Middle frontal gyrus (tissue), 1 donor: ENCODE measurements around the gene SLC35E2B.
A peak's percentile ranks its signal among the peaks of the same experiment; 100 is the strongest.
"Not testable (repeated sequence)": the region's sequence is repeated elsewhere in the genome, so short reads cannot be mapped to it uniquely, and the experiment has no call there.

ENCODE experiments used
- DNase-seq: peaks from one replicate; pipeline ENCODE4 v3.0.0-alpha.2; 2015; ENCODE audit warnings: low spot score; ENCODE audit errors: extremely low spot score

SLC35E2B gene

DNA sequence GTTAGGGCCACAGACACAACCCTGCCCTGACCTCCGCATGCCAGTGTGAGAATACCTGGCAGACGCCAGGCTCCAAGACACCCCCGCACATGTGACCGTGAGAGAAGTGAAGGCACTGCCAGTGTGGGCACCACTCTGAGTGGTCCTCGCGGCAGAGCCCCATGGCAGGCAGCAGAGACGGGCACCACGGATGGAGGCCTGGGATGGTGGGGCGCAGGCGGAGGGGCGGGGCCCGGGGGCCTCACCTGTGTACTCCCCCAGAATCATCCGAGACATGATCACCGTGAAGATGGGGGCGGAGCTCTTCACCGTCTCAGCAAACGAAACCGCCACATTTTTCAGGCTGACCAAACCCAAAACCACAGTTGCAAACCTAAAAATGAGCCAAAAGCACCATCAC is 17.4 kb downstream of the SLC35E2B start:
- not testable (repeated sequence) for DNase-seq

GRCh38 chr1:1674806-1675205 is 17.8 kb downstream of the SLC35E2B start:
- not testable (repeated sequence) for DNase-seq

DNA sequence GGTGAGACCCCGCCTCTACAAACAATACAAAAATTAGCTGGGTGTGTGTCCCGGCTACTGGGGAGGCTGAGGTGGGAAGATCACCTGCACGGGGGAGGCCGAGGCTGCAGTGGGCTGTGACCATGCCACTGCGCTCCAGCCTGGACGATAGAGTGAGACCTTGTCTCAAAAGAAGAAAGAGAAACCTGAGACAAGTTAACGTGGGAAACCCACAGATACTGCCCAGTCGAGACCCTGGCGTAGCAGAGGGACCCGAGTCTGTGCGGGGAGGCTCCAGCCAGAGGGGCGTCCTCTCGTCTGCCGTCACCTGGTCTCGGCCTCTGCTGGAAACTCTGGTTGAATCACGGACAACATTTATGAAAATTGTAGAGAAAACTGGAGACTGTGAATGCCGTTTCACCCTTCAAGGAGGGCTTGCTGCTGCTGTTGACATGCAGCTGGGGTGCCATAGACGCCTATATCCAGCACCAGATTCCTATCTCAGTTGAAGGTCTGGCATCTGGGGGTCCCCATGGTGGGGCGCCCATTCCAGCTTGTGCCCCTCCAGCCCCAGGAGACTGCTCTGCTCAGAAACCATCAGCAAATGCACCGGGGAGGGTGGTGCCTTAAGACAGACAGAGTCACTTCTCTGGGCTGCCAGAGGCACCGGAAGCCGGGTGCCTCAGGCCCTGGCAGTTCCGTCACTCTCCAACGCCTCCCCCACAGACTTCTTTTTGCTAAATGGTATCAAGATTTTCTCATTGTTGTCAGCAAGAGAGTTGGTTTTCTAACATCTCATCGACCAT is 20.2 kb downstream of the SLC35E2B start:
- no peak for DNase-seq

DNA sequence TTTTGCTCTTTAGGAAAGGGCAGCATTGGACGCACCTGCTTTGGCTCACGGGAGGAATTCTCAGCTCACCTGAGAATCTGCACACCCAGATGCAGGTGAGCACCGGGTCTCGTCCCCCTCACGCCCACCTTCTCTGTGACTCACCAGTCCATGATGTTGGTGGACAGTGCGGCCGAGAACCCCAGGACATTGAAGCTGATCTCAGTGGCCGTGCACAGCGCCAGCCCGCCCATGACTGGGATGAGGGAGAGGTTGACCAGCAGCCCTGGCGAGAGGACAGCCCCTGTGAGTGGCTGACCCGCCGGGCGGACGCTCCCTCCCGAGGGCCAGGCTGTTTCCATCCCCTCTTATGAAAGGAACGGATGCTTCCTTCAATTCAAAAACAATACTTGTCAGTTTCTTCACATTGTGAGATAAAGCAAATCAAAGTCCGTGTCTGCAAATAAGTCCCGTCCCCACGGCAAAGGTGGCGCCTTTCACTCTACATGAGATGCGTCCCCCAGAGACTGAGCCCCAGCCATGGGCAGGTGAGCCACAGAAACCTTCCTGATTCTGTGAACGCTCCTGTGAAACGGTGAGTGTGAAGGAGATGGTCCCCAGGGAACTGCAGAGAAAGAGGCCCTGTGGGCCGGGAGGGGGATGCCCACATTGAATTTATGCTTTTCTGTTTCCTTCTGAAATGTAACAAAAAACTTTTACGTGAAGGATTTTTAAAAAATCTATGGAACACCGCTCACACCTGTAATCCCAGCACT is 21.1 kb downstream of the SLC35E2B start:
- DNase-seq, result no peak

GRCh38 chr1:1670866-1671265 is 21.7 kb downstream of the SLC35E2B start:
- DNase-seq, result no peak

GRCh38 chr1:1669468-1670440 is 22.8 kb downstream of the SLC35E2B start:
- DNase-seq, result no peak

DNA sequence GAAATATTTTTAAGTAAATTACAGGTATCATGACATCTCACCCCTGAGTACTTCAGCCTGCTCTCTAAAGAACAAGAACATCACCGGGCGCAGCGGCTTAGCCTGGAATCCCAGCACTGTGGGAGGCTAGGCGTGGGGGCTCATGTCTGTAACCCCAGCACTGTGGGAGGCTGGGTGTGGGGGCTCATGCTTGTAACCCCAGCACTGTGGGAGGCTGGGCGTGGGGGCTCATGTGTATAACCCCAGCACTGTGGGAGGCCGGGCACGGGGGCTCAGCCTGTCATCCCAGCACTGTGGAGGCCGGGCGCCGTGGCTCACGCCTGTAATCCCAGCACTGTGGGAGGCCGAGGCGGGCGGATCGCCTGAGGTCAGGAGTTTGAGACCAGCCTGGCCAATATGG is 26.1 kb downstream of the SLC35E2B start:
- no peak for DNase-seq

GRCh38 chr1:1665815-1666251 is 26.8 kb downstream of the SLC35E2B start:
- no peak for DNase-seq

- DNase-seq, result no peak
Measured at GRCh38 chr1:1664941-1665814, 27.4 kb downstream of the SLC35E2B start.

- not testable (repeated sequence) for DNase-seq
Measured at GRCh38 chr1:1664318-1664717, 28.3 kb downstream of the SLC35E2B start.

- DNase-seq, result not testable (repeated sequence)
Measured at GRCh38 chr1:1662830-1663560, 29.6 kb downstream of the SLC35E2B start.

- DNase-seq, result not testable (repeated sequence)
Measured at GRCh38 chr1:1662392-1662791, 30.2 kb downstream of the SLC35E2B start.

DNA sequence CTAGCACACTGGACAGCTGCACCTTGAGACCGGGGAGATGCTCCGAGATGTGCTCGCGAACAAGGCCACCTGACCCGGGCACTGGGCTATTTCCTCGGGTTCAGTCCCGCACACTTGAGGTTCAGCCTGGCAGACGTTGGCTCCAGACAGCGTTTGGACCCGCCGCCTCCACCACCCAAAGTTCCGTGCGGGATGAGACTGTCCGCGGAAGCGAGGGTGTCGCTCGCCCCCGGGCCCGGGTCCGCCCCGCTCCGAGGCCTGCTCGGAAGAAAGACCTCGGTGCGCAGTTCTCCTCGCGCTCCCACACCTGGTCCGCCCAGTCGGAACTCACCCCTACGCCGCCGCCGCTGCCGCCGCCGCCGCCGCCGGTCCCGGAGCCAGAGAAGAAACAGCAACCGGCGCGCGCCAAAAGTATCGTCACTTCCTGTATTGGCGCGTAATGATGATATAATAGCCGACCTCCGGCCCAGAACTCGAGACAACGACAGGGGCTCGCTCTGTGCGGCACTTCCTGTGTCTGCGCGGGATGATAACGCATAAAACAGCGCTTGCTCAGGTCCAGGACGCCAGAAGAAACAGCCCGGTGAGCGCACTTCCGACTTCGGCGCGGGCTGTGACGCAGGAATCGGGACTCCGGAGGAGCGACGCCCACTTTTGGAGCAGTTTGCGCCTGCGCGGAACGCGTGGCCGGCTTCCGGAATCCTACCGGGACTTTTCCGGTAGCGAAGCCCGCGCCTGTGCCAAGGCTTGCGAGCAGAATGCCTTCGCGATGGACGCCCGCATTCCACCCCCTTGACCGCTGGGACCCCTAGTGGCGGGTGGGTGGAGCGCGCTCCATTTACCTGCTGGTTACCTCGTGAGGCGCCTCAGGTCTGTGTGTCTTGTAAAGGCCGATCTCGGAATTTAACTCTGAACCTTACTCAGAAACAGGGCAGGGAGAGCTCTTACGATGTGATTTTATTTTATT is 33.7 kb downstream of the SLC35E2B start, which contains the start of gene CDK11B:
TSS of gene CDK11B (minus strand) at position 422 of the 967 bp plus-strand sequence. CDS start 1,519 bp downstream, outside the sequence.
- peak; percentile 91 for DNase-seq

DNA sequence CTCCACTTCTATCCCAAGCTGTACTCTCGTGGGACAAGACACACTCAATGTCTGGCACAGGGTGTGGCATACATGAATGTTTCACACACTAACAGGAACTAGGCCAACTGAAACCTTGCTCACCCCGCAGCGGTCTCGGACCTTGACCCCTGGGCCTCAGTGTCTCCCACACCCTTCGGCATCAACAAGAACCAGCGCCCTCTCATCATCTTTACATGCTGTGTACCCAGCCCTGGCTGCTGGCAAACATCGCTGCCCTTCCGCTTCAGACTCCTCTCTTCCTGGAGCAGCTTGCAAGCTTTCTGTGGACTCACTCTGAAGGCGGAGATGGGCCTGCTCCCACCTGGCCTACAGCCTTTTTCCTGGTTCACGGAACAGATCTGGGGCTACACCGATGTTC is 44.3 kb downstream of the SLC35E2B start:
- not testable (repeated sequence) for DNase-seq

DNA sequence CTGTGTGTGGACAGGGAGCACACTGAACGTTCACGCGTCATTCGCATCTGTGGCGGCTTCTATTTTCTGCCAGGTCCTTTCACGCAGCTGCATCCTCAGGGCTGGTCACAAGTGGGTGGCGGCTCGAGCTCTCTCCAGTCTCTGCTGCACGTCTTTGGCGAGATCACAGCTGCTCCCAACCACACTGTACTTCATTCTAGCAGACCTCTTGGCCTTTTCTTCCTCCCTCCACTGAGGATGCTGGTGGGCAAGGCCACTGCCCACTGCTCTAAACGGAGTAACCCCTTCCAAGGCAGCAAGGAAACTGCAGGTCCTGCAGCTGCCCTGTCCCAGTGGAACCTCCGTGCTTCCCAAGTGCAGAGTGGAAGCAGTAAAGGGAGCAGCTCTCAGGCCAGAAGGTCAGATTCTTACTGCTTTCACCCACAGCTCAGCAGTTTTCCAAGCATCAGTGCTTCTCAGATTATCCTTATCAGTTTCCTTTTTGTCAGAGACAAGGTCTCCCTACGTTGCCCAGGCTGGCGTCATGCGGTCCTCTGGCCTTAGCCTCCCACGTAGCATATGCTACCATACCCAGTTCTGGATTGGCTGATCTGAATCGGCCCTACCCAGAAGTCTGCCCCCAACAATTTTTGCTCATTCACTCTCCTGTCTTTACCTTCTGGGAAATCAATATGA is 44.9 kb downstream of the SLC35E2B start:
- not testable (repeated sequence) for DNase-seq

GRCh38 chr1:1646326-1646725 is 46.3 kb downstream of the SLC35E2B start:
- DNase-seq, result not testable (repeated sequence)

DNA sequence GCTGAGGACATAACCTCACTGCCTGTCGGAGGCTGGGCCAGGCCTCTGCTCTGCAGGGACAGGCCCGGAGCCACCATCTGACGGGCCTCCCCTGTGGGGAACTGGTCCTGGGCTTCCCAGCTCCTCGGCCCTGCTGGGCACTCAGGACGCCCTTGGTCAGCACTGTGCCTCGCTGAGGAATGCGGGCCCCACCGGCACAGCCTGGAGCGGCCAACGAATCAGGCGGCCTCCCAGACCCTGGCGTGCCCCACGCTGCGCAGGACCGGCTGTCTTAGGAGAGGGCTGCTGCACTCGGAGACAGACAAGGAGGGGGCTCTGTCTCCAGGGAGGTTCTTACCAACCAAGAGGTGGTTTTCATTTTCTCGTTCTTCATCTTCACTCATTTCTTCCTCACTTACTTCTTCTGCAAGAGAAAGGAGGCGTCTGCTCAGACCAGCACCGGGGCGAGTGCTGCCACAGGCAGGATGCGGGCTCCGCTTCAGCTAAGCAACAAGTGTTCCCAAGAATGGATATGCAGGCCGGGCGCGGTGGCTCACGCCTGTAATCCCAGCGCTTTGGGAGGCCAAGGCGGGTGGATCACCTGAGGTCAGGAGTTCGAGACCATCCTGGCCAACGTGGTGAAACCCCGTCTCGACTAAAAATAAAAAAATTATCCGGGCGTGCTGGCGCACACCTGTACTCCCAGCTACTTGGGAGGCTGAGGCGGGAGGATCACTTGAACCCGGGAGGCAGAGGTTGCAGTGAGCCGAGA is 51.7 kb downstream of the SLC35E2B start:
- DNase-seq, result not testable (repeated sequence)
